Thyroid gland (tissue), 4 donors: ENCODE measurements around the gene CCDC47. TPM values are rescaled to one million over a fixed set of nuclear protein-coding genes. Genes with fewer than 3 reads are reported as not detected.

ENCODE experiments used
- DNase-seq, 2 donors: peaks; one replicate each; pipeline ENCODE4 v3.0.0-alpha.2; 2019
- H3K27ac ChIP-seq, 3 donors: fragments of 200-600 bp; sonication (generic); 1 replicate in 2 of 3; 2 replicates in 1 of 3; pipeline ENCODE4 v1.5.1; 2016 to 2019; ENCODE audit warnings: mild to moderate bottlenecking in 1 of 3, moderate library complexity in 1 of 3
- H3K27me3 ChIP-seq: fragments of 200-600 bp; sonication (generic); one replicate; pipeline ENCODE4 v1.5.1; 2019
- H3K36me3 ChIP-seq, 2 donors: fragments of 200-600 bp; sonication (generic); one replicate each; pipeline ENCODE4 v1.5.1; 2016 to 2019
- H3K4me1 ChIP-seq, 2 donors: fragments of 200-600 bp; sonication (generic); one replicate each; pipeline ENCODE4 v1.5.1; 2017 to 2019
- H3K4me3 ChIP-seq, 3 donors: fragments of 200-600 bp; sonication (generic); replicated peaks in 1 of 3; 1 replicate in 2 of 3; 2 replicates in 1 of 3; pipeline ENCODE4 v1.5.1; 2016; ENCODE audit warnings: mild to moderate bottlenecking in 1 of 3
- H3K9me3 ChIP-seq: fragments of 200-600 bp; sonication (generic); one replicate; pipeline ENCODE4 v1.5.1; 2017
- POLR2A ChIP-seq, 2 donors: fragments of 450-650 bp; IDR thresholded peaks; one replicate each; pipeline ENCODE4 v1.6.1; 2017; ENCODE audit warnings: antibody characterized with exemption in 2 of 2, mild to moderate bottlenecking in 2 of 2, moderate library complexity in 1 of 2
- WGBS, 2 donors: methylation state at CpG; one replicate each; pipeline ENCODE4 v1.1.5; 2017; 5-methylcytosine and 5-hydroxymethylcytosine counted together
- intact Hi-C: fragments of 100-400 bp; cut with DNase I; formaldehyde crosslinking; loops from one replicate; pipeline ENCODE4 v1.15.1; 2023
- total RNA-seq, 4 donors: library from RNA; depleted of rRNA; stranded (reverse); fragments of >200 nt; gene quantifications; one replicate each; pipeline ENCODE4 v1.2.3, GENCODE V29; 2016
- TF ChIP-seq, protein P1 (sequence below), 6 experiments: fragments of 200-600 bp in 3 of 6; fragments of 450-650 bp in 3 of 6; sonication (generic) in 3 of 6; IDR thresholded peaks; one replicate each; pipeline ENCODE4 v1.5.1; 2016 to 2019; ENCODE audit warnings: antibody characterized with exemption in 6 of 6, mild to moderate bottlenecking in 2 of 6, inconsistent platforms in 1 of 6, moderate library complexity in 1 of 6

The CCDC47 gene
- total RNA-seq, 4 donors from 2014 or later: 69.4 to 120 (median 85.1) TPM

- Histone ChIP-seq H3K4me1 (peaks cover 18 to 25% of the 10 kb centered on the region in 2 donors), H3K27me3 (no peaks in the 10 kb centered on the region), H3K4me3 (peak within 1 kb of the TSS; percentile 68 to 83 (median 75)), H3K36me3 (no peaks in the 10 kb centered on the region), H3K9me3 (no peaks in the 10 kb centered on the region), H3K27ac (peak within 1 kb of the TSS; percentile 84 to 94 (median 92))
- WGBS, 2 donors: 1% methylated on average over 14 to 60 of the region's 67 CpGs
- DNase-seq: peak; percentile 61 to 88
- TF ChIP-seq POLR2A (IDR thresholded peaks at IDR 0.05): peak in 1 of 2 donors; percentile 1
- TF ChIP-seq, protein P1, sequence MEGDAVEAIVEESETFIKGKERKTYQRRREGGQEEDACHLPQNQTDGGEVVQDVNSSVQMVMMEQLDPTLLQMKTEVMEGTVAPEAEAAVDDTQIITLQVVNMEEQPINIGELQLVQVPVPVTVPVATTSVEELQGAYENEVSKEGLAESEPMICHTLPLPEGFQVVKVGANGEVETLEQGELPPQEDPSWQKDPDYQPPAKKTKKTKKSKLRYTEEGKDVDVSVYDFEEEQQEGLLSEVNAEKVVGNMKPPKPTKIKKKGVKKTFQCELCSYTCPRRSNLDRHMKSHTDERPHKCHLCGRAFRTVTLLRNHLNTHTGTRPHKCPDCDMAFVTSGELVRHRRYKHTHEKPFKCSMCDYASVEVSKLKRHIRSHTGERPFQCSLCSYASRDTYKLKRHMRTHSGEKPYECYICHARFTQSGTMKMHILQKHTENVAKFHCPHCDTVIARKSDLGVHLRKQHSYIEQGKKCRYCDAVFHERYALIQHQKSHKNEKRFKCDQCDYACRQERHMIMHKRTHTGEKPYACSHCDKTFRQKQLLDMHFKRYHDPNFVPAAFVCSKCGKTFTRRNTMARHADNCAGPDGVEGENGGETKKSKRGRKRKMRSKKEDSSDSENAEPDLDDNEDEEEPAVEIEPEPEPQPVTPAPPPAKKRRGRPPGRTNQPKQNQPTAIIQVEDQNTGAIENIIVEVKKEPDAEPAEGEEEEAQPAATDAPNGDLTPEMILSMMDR (IDR thresholded peaks at IDR 0.05): no peak
- intact Hi-C loops: loop anchor here (5.0 kb wide), 1 partner anchor 63 kb away; no protein-coding TSS in a partner anchor
Observed at GRCh38 chr17:63774141-63774968, 958 bp upstream of the CCDC47 start, which contains the start of gene DDX42. TSS of gene DDX42 (plus strand) at chr17:63774170. CDS start at chr17:63787050, 12,880 bp downstream.

- no peak for TF ChIP-seq POLR2A (IDR thresholded peaks at IDR 0.05)
- TF ChIP-seq, protein P1 (IDR thresholded peaks at IDR 0.05): no peak
- H3K27ac ChIP-seq: peak overlapping the region; percentile 84 to 94 (median 92)
- H3K9me3 ChIP-seq: no peaks in the 10 kb centered on the region
- no peak for DNase-seq
- H3K4me1 ChIP-seq: peaks cover 18 to 25% of the 10 kb centered on the region in 2 donors
- no peaks in the 10 kb centered on the region for H3K36me3 ChIP-seq
- H3K27me3 ChIP-seq: no peaks in the 10 kb centered on the region
- 7 to 8% methylated on average over 7 of the region's 7 CpGs for WGBS, 2 donors
- intact Hi-C loops: loop anchor here (5.0 kb wide), 1 partner anchor 64 kb away; no protein-coding TSS in a partner anchor
- H3K4me3 ChIP-seq: peak overlapping the region; percentile 46 to 81 (median 75)
Observed at GRCh38 chr17:63772801-63773271, 561 bp downstream of the CCDC47 start.

DNA sequence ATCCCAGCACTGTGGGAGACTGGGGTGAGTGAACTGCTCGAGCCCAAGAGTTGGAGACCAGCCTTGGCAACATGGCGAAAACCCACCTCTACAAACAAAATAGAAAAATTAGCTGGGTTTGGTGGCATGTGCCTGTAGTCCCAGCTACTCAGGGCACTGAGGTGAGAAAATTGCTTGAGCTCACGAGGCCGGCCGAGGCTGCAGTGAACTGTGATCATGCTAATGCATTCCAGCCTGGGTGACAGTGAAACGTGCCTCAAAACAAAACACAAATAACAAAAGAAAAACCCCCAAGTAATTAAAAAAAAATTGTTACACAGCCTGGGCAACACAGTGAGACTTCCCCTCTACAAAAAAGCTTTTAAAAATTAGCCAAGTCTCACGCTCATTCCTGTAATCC, 5.0 kb downstream of the CCDC47 start:
- H3K27me3 ChIP-seq: no peaks in the 10 kb centered on the region
- no peak overlapping the region for H3K27ac ChIP-seq
- no peak for DNase-seq
- WGBS, 2 donors: 92 to 94% methylated on average over 7 of the region's 7 CpGs
- TF ChIP-seq, protein P1 (IDR thresholded peaks at IDR 0.05): no peak
- no peak for TF ChIP-seq POLR2A (IDR thresholded peaks at IDR 0.05)
- intact Hi-C loops: no loop called here
- H3K9me3 ChIP-seq: no peaks in the 10 kb centered on the region
- H3K4me1 ChIP-seq: peaks cover 0 to 15% of the 10 kb centered on the region in 2 donors
- H3K36me3 ChIP-seq: peaks cover 5 to 12% of the 10 kb centered on the region in 2 donors
- H3K4me3 ChIP-seq: no peak overlapping the region

- peaks cover 0 to 7% of the 10 kb centered on the region in 2 donors for H3K4me1 ChIP-seq
- no peaks in the 10 kb centered on the region for H3K27me3 ChIP-seq
- no peak for DNase-seq
- TF ChIP-seq, protein P1 (IDR thresholded peaks at IDR 0.05): no peak
- H3K36me3 ChIP-seq: peaks cover 16 to 19% of the 10 kb centered on the region in 2 donors
- H3K9me3 ChIP-seq: no peaks in the 10 kb centered on the region
- no peak overlapping the region for H3K4me3 ChIP-seq
- no peak overlapping the region for H3K27ac ChIP-seq
- intact Hi-C loops: no loop called here
Observed at GRCh38 chr17:63766754-63767153, 6.6 kb downstream of the CCDC47 start.

- H3K27ac ChIP-seq: no peak overlapping the region
- H3K4me3 ChIP-seq: no peak overlapping the region
- WGBS, 2 donors: 82 to 91% methylated on average over 4 of the region's 4 CpGs
- TF ChIP-seq, protein P1 (IDR thresholded peaks at IDR 0.05): no peak
- no peak for TF ChIP-seq POLR2A (IDR thresholded peaks at IDR 0.05)
- peaks cover 24 to 25% of the 10 kb centered on the region in 2 donors for H3K36me3 ChIP-seq
- H3K4me1 ChIP-seq: no peaks in the 10 kb centered on the region
- DNase-seq: no peak
- intact Hi-C loops: no loop called here
- H3K27me3 ChIP-seq: no peaks in the 10 kb centered on the region
- no peaks in the 10 kb centered on the region for H3K9me3 ChIP-seq
Observed at GRCh38 chr17:63764716-63765115, 8.7 kb downstream of the CCDC47 start.
